WERI-Rb-1 (cell line): ENCODE measurements around the gene BBS4.
A peak's percentile ranks its signal among the peaks of the same experiment; 100 is the strongest.
"Not testable (repeated sequence)": the region's sequence is repeated elsewhere in the genome, so short reads cannot be mapped to it uniquely, and the experiment has no call there.

Experiments used
- DNase-seq: peaks from one replicate; pipeline ENCODE4 v3.0.0-alpha.2; 2020
- H3K27ac ChIP-seq: fragments of 250-450 bp; sonication (Bioruptor Pico); 2 replicates; pipeline ENCODE4 v1.5.1; 2020; ENCODE audit warnings: mild to moderate bottlenecking, moderate library complexity
- H3K27me3 ChIP-seq: fragments of 250-450 bp; sonication (Bioruptor Pico); 2 replicates; pipeline ENCODE4 v1.5.1; 2021; ENCODE audit warnings: mild to moderate bottlenecking, low read depth, moderate library complexity; ENCODE audit not compliant: insufficient read depth, severe bottlenecking
- H3K36me3 ChIP-seq: fragments of 250-450 bp; sonication (Bioruptor Pico); 2 replicates; pipeline ENCODE4 v1.5.1; 2020; ENCODE audit warnings: mild to moderate bottlenecking, moderate library complexity
- H3K4me3 ChIP-seq: 2 replicates; pipeline ENCODE4 v1.5.1; 2011; ENCODE audit warnings: low read depth, mild to moderate bottlenecking, control low read depth, low read length
- H3K9me3 ChIP-seq: fragments of 250-450 bp; sonication (Bioruptor Pico); 2 replicates; pipeline ENCODE4 v1.5.1; 2021; ENCODE audit warnings: mild to moderate bottlenecking, moderate library complexity; ENCODE audit not compliant: severe bottlenecking
- TF ChIP-seq, protein P1 (sequence below): IDR thresholded peaks from 2 replicates; pipeline ENCODE4 v1.5.1; 2011; ENCODE audit warnings: low read depth, mild to moderate bottlenecking, control low read depth, inconsistent platforms, low read length

Gene BBS4

DNA sequence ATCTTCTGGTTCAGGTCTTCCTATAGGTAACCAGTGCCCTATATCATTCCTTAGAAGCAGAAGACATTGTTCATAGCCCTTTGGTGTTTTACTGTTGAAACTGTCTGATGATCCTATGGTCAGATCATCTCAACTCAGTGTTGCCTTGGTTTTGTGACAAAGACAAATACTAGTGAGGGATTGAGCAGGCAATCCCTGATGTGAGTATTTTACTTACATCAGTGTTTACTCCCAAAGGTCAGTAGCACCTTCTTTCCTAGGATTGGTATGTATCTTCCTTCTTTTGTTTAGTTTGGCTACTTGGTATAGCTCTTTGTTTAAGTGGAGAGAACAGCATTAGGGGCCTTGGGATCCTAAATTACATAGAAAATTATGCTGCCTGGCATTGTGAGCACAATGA, 41.1 kb downstream of the BBS4 start:
- Histone ChIP-seq H3K27ac (no peak overlapping the region), H3K27me3 (no peaks in the 10 kb centered on the region), H3K36me3 (peaks cover 12% of the 10 kb centered on the region), H3K4me3 (no peak overlapping the region), H3K9me3 (no peaks in the 10 kb centered on the region)
- no peak for DNase-seq
- TF ChIP-seq, protein P1, sequence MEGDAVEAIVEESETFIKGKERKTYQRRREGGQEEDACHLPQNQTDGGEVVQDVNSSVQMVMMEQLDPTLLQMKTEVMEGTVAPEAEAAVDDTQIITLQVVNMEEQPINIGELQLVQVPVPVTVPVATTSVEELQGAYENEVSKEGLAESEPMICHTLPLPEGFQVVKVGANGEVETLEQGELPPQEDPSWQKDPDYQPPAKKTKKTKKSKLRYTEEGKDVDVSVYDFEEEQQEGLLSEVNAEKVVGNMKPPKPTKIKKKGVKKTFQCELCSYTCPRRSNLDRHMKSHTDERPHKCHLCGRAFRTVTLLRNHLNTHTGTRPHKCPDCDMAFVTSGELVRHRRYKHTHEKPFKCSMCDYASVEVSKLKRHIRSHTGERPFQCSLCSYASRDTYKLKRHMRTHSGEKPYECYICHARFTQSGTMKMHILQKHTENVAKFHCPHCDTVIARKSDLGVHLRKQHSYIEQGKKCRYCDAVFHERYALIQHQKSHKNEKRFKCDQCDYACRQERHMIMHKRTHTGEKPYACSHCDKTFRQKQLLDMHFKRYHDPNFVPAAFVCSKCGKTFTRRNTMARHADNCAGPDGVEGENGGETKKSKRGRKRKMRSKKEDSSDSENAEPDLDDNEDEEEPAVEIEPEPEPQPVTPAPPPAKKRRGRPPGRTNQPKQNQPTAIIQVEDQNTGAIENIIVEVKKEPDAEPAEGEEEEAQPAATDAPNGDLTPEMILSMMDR = no peak

DNA sequence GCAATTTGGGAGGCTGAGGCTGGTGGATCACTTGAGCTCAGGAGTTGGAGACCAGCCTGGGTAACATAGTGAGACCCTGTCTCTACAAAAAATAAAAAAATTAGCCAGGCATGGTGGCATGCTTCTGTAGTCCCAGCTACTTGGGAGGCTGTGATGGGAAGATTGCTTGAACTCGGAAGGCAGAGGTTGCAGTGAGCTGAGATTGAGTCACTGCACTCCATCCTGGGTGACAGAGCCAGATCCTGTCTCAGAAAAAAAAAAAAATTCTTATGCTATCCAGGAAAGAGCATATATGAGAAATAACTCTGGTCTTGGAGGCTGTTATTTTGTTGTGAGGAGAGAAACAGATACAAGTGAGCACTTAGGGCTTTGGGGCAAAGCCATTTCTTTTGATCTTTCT, 42.2 kb downstream of the BBS4 start:
- H3K4me3 ChIP-seq, H3K27ac ChIP-seq, DNase-seq, H3K27me3 ChIP-seq, H3K9me3 ChIP-seq: not testable (repeated sequence)
- peaks cover 16% of the 10 kb centered on the region for H3K36me3 ChIP-seq

DNA sequence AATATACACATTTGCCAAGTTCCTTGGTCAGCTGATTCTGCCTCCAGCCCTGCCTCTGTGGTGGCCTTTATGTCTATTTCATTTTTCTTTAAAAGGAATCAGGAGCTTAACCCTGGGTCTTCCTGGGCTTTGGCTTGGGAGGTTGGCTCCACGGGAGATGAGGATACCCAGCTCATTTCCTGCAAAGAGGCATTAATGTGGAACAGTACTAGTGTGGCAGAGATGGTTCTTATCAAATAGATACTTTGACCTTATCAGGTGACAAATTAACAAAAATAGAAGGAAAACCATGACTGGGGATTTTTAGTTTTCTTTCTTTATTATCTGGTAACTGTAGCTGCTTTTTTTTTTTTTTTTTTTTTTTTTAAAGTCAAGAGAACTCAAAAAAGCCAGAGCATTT, 42.8 kb downstream of the BBS4 start:
- peaks cover 16% of the 10 kb centered on the region for H3K36me3 ChIP-seq
- no peaks in the 10 kb centered on the region for H3K9me3 ChIP-seq
- no peaks in the 10 kb centered on the region for H3K27me3 ChIP-seq
- H3K4me3 ChIP-seq = no peak overlapping the region
- DNase-seq = no peak
- TF ChIP-seq, protein P1 = no peak
- no peak overlapping the region for H3K27ac ChIP-seq

DNA sequence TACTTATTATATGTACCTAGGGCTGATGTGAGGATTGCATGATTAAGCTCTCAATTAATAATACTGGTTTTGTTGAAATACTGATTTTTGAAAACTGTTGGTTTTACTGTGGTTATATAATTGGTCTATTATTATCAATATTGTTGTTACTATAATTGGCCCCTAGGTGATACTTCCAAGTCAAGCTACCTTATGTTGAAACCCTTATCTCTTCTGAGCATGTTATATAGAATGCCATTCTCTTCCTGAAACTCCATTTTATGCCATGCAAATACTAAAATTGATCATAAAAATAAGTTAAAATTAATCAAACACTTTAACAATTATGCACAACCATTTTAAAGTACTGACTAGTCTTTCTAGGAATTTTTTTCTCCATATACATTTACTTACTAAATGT, 46.1 kb downstream of the BBS4 start:
- H3K36me3 ChIP-seq = peaks cover 33% of the 10 kb centered on the region
- TF ChIP-seq, protein P1 = no peak
- no peak overlapping the region for H3K27ac ChIP-seq
- no peaks in the 10 kb centered on the region for H3K9me3 ChIP-seq
- DNase-seq = no peak
- no peaks in the 10 kb centered on the region for H3K27me3 ChIP-seq
- no peak overlapping the region for H3K4me3 ChIP-seq

DNA sequence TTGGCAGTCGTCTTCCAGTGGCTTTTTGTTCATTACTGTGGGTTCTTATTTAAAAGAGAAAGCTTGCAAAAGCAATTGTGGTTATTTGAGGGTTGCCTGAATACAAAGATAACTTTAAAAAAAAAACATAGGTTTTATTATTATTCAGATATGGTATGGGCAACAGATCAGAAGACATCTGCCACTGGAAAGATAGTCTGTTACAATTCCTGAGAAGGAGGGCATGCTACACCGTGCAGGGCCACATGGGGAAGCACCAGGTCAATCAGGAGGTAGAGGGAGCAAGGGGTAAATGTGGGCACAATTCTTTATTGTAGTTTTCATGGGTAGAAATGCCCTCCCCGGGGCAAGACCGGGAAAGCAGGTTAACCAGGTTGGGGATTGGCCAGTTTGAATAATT, 46.5 kb downstream of the BBS4 start:
- Histone ChIP-seq H3K27me3 (no peaks in the 10 kb centered on the region), H3K4me3 (no peak overlapping the region), H3K9me3 (no peaks in the 10 kb centered on the region), H3K36me3 (peaks cover 37% of the 10 kb centered on the region), H3K27ac (no peak overlapping the region)
- no peak for DNase-seq
- TF ChIP-seq, protein P1 = 0 out of 2 replicates have a peak, but pooled peaks have one; percentile 14

DNA sequence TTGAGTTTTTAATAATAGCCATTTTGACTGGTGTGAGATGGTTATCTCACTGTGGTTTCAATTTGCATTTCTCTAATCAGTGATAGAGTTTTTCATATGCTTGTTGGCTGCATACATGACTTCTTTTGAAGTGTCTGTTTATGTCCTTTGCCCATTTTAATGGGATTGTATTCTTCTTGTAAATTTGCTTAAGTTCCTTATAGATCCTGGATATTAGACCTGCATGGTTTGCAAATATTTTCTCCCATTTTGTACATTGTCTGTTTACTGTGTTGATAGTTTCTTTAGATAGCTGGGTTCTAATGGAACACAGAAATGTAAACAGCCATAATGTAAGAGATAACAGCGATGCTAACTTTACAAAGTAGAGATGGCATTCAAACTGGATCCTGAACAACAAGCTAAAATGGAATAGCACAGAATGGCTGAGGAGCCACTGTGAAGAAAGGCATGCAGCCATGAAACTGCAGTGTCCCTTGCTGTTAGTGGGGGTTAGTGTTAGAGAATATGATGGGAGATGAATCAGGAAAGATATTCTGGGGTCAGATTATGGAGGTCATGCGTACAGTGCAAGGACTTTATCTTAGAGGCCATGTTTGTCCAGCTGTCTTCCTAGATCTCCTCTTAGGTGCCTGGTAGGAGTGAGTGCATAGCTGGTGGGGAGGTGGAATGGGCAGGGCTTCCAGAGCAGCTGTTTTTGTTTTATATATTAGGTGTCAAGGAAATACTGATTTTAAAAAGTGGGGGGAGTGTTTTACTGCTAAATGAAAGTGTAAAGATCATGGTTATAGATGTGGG, 48.1 kb downstream of the BBS4 start:
- Histone ChIP-seq H3K27me3 (no peaks in the 10 kb centered on the region), H3K27ac (no peak overlapping the region), H3K4me3 (no peak overlapping the region), H3K36me3 (peaks cover 43% of the 10 kb centered on the region), H3K9me3 (no peaks in the 10 kb centered on the region)
- TF ChIP-seq, protein P1 = no peak
- DNase-seq = no peak
